Heart right ventricle (tissue), 16 donors: ENCODE results near the gene ENOPH1. TPM values are rescaled to one million over a fixed set of nuclear protein-coding genes. Genes with fewer than 3 reads are reported as not detected.

ENCODE experiments used
- ATAC-seq, 8 donors: fragments of 200-7000 bp; cut with Tn5 transposase; one replicate each; pipeline ENCODE4 v1.9.1; 2020; ENCODE audit warnings: mild to moderate bottlenecking in 8 of 8, moderate library complexity in 8 of 8, moderate number of reproducible peaks in 1 of 8
- DNase-seq, 2 donors: peaks; one replicate each; pipeline ENCODE4 v3.0.0-alpha.2; 2020
- H3K27ac ChIP-seq, 10 donors: fragments of 200-600 bp; sonication (generic) in 2 of 10; one replicate each; pipeline versions ENCODE4 v1.5.0 to v1.8.0; 2020 to 2022; ENCODE audit warnings: mild to moderate bottlenecking in 3 of 10
- H3K27me3 ChIP-seq, 7 donors: fragments of 200-600 bp; one replicate each; pipeline ENCODE4 v1.8.0; 2021 to 2022; ENCODE audit warnings: mild to moderate bottlenecking in 2 of 7
- H3K36me3 ChIP-seq, 9 donors: fragments of 200-600 bp; sonication (generic) in 1 of 9; one replicate each; pipeline versions ENCODE4 v1.5.0 to v1.8.0; 2020 to 2022; ENCODE audit warnings: mild to moderate bottlenecking in 2 of 9
- H3K4me1 ChIP-seq, 9 donors: fragments of 200-600 bp; sonication (generic) in 1 of 9; one replicate each; pipeline versions ENCODE4 v1.5.0 to v1.8.0; 2020 to 2022; ENCODE audit warnings: mild to moderate bottlenecking in 4 of 9
- H3K4me3 ChIP-seq, 10 donors: fragments of 200-600 bp; sonication (generic) in 2 of 10; one replicate each; pipeline versions ENCODE4 v1.5.0 to v1.8.0; 2020 to 2022; ENCODE audit warnings: mild to moderate bottlenecking in 7 of 10, moderate library complexity in 2 of 10
- H3K9me3 ChIP-seq, 11 donors: fragments of 200-600 bp in 10 of 11; sonication (generic) in 2 of 11; one replicate each; pipeline versions ENCODE4 v1.5.0 to v1.8.0; 2013 to 2022; ENCODE audit warnings: mild to moderate bottlenecking in 2 of 11, control low read depth in 1 of 11, moderate library complexity in 1 of 11
- WGBS, 2 donors: extraction: QIAGEN DNeasy Blood & Tissue Kit; methylation state at CpG; one replicate each; pipeline ENCODE4 v1.1.7; 2013; ENCODE audit warnings: inconsistent platforms in 1 of 2; 5-methylcytosine and 5-hydroxymethylcytosine counted together
- intact Hi-C, 10 donors: fragments of 100-400 bp; cut with DNase I; formaldehyde crosslinking; loops; one replicate each; pipeline versions ENCODE4 v1.11.1 to v1.14.2; 2022
- polyA plus RNA-seq, 2 donors: library from polyadenylated mRNA; stranded (reverse); fragments of 200-250 nt; gene quantifications; one replicate each; pipeline ENCODE4 v1.2.3, GENCODE V29; 2013
- total RNA-seq, 10 donors: library from RNA; stranded (reverse); fragmentation: NEBNext Ultra II Directional in 3 of 10; extraction: Animal tissue kit (Norgen Biotek cat#: 25700) in 3 of 10; gene quantifications; one replicate each; pipeline versions ENCODE4 v1.2.1 to v1.2.4, GENCODE V29; 2021 to 2023
- TF ChIP-seq, protein P1 (sequence below), 9 donors: fragments of 200-600 bp; sonication (generic) in 2 of 9; IDR thresholded peaks; one replicate each; pipeline versions ENCODE4 v1.5.0 to v1.8.0; 2021 to 2022; ENCODE audit warnings: antibody characterized with exemption in 9 of 9, mild to moderate bottlenecking in 5 of 9, moderate library complexity in 1 of 9
- donor health status: Arrhythmogenic right ventricular cardiomyopathy.
- donor health status: ischemic (EF 13 %, LVEDD 7.1; RV severe dilation, severe dysfunction).
- donor health status: healthy with polysubstance abuse.
- donor health status: DM: no; HTN: yes; CAD: no.
- donor health status: DM: no; HTN: no; CAD: no.
- donor health status: ischemic (EF 25% LVEDD 6.9; RV normal size, moderate dysfunction).
- donor health status: ischemic (EF 25% LVEDD 5.7; RV mildly dilated, moderate dysfunction).
- donor health status: healthy.
- donor health status: DM: yes; HTN: yes; CAD: no.
- donor health status: Ischemic cardiomyopathy.
- donor health status: ischemic (EF 35%, LVEDD 5.7; RV mildly dilated, moderate dysfunction).
- donor health status: nonischemic (EF 11% LVEDD 7.7; RV severe dilation, severe dysfunction).
- donor health status: DM: yes; HTN: yes; CAD: no.
- donor health status: PGD.
- donor health status: ischemic (EF 29% LVEDD 5.4; RV normal size, mild dysfunction).
- donor health status: nonischemic (EF 23%, LVEDD 6.1; RV moderate dilation, normal function).

ENOPH1 gene
- total and polyA plus RNA-seq, 12 donors = 13.9 to 28.1 (median 16.3) TPM

DNA sequence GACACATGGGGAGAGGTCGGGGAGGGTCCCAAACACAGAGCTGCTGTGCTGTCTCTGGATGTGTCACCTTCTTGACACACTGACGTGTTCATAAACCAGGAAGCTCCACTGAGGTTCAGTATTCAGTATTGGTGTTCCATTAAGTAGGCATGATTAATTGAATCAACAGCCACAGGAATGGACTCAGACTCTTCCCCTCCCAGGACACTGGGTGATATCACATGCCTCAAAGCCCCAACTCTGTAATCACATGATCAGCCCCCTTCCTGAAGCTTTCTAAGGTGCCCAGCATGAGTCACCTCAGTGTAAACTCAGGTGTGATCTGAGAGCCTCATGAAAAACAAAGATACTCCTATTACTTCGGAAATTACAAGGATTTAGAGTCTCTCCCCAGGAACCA, 35.5 kb upstream of the ENOPH1 start:
- 91 to 95% methylated on average over 3 of the region's 3 CpGs for WGBS, 2 donors
- intact Hi-C loops = loop anchor here in 1 of 10 donors (1.0 kb wide), 1 partner anchor 26 kb away; no protein-coding TSS in a partner anchor
- H3K4me3 ChIP-seq = no peak overlapping the region
- H3K36me3 ChIP-seq = no peaks in the 10 kb centered on the region
- no peaks in the 10 kb centered on the region for H3K27me3 ChIP-seq
- ATAC-seq = no peak
- no peak overlapping the region for H3K27ac ChIP-seq
- H3K9me3 ChIP-seq = no peaks in the 10 kb centered on the region
- no peaks in the 10 kb centered on the region for H3K4me1 ChIP-seq
- no peak for DNase-seq
- TF ChIP-seq, protein P1, sequence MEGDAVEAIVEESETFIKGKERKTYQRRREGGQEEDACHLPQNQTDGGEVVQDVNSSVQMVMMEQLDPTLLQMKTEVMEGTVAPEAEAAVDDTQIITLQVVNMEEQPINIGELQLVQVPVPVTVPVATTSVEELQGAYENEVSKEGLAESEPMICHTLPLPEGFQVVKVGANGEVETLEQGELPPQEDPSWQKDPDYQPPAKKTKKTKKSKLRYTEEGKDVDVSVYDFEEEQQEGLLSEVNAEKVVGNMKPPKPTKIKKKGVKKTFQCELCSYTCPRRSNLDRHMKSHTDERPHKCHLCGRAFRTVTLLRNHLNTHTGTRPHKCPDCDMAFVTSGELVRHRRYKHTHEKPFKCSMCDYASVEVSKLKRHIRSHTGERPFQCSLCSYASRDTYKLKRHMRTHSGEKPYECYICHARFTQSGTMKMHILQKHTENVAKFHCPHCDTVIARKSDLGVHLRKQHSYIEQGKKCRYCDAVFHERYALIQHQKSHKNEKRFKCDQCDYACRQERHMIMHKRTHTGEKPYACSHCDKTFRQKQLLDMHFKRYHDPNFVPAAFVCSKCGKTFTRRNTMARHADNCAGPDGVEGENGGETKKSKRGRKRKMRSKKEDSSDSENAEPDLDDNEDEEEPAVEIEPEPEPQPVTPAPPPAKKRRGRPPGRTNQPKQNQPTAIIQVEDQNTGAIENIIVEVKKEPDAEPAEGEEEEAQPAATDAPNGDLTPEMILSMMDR (IDR thresholded peaks at IDR 0.05) = no peak

DNA sequence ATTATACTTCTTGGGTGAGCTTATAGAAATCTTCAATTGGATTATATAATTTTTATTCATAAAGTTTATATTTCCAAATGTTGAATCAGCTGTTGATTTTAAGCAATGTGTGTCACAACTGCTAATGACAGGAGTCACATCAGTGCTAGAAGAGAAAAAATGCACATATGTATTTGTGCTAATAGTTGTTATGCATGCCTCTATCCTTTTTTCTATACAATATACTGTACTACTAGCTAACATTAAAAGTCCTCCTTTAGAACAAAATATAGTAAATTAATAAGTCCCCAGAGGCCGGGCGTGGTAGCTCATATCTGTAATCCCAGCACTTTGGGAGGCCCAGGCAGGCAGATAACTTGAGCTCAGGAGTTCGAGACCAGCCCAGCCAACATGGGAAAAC, 32.9 kb upstream of the ENOPH1 start:
- Histone ChIP-seq H3K9me3 (no peaks in the 10 kb centered on the region), H3K36me3 (no peaks in the 10 kb centered on the region), H3K27ac (no peak overlapping the region), H3K4me3 (no peak overlapping the region), H3K27me3 (no peaks in the 10 kb centered on the region), H3K4me1 (no peaks in the 10 kb centered on the region)
- TF ChIP-seq, protein P1 (IDR thresholded peaks at IDR 0.05) = no peak
- no peak for DNase-seq
- 79 to 87% methylated on average over 3 of the region's 3 CpGs for WGBS, 2 donors
- intact Hi-C loops = no loop called here
- no peak for ATAC-seq

DNA sequence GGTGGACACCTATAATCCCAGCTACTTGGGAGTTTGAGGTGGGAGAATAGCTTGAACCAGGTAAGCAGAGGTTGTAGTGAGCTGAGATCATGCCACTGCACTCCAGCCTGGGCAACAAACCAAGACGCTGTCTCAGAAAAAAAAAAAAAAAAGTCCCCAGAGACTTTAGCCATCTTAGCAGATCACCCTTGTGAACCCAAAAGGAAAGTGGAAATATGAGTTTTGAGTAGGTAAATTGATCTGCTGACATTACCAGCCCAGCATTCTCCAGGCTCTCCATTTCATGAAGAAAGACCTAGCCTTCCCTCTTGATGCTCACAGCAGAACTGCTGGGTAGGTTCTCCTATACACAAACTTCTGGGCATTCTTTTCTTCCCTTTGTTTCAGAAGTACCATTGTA, 32.1 kb upstream of the ENOPH1 start:
- H3K9me3 ChIP-seq = no peaks in the 10 kb centered on the region
- intact Hi-C loops = no loop called here
- no peaks in the 10 kb centered on the region for H3K36me3 ChIP-seq
- no peak overlapping the region for H3K4me3 ChIP-seq
- TF ChIP-seq, protein P1 (IDR thresholded peaks at IDR 0.05) = no peak
- no peak for ATAC-seq
- no peaks in the 10 kb centered on the region for H3K4me1 ChIP-seq
- no peaks in the 10 kb centered on the region for H3K27me3 ChIP-seq
- DNase-seq = no peak
- no peak overlapping the region for H3K27ac ChIP-seq
- WGBS, 2 donors = 88 to 90% methylated on average over 1 of the region's 1 CpG

DNA sequence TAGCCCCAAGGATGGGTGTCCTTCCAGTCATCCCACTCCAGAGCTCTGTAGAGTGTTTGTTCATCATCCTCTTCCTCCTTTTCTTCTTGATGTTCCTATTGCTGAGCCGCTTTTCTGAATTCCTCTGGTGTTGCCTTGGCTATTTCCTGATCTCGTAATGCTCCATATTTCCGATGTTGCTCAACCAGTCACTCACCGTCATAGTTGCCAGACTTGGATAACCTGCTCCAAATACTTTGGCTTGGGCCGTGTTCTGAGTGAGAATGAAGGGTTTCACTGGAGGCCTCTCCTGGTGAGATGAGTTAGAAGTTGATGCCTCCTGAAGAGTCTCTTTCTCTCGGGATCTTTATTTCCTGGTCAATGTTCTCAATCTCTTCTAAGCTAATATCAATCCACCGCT, 28.8 kb upstream of the ENOPH1 start:
- no peaks in the 10 kb centered on the region for H3K36me3 ChIP-seq
- WGBS, 2 donors = 92 to 95% methylated on average over 7 of the region's 7 CpGs
- no peaks in the 10 kb centered on the region for H3K4me1 ChIP-seq
- ATAC-seq = no peak
- DNase-seq = no peak
- no peaks in the 10 kb centered on the region for H3K27me3 ChIP-seq
- no peak overlapping the region for H3K27ac ChIP-seq
- H3K9me3 ChIP-seq = no peaks in the 10 kb centered on the region
- intact Hi-C loops = no loop called here
- no peak overlapping the region for H3K4me3 ChIP-seq
- TF ChIP-seq, protein P1 (IDR thresholded peaks at IDR 0.05) = no peak
